Measurements from ENCODE around the gene ELFN1.

ELFN1 gene

GRCh38 chr7:1669954-1670893 is at the start of gene ELFN1:
Gene ELFN1, plus strand, starts transcription at chr7:1670277. Its CDS starts 74,320 bp downstream, at chr7:1744597.
- H3K27me3 Mint-ChIP-seq, result peaks cover 47% of the 10 kb centered on the region

DNA sequence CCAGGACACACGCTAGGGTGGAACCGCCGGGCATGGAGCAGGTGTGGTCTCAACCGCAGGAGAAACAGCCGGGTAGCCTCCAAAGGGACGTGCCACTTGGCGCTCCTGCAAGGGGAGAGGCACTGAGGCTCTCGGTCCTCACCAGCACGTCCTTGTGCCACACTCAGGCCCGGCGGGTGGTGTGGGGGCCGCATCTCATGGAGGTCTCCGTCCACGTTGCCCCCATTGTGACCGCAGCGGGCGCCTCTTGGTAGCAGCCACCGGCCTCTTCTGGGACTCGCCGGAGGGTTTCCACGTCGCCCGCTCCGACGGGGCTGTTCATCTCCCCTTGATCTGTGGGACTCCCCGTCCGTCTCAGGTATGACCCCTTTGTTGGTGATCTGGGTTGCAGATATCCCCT is 49.2 kb upstream of the ELFN1 start:
- DNase-seq, result no peak
- Mint-ChIP-seq H3K27ac (no peak overlapping the region), H3K4me1 (ENCODE audit: low read depth) (no peaks in the 10 kb centered on the region), H3K36me3 (ENCODE audit: low read depth) (no peaks in the 10 kb centered on the region), H3K9me3 (no peaks in the 10 kb centered on the region), H3K4me3 (no peak overlapping the region), H3K27me3 (no peaks in the 10 kb centered on the region)

More at GRCh38 chr7:1669954-1670893, at the start of gene ELFN1:
- peak; percentile 35 for DNase-seq
- no peak within 1 kb of the TSS for H3K27ac Mint-ChIP-seq
- H3K36me3 Mint-ChIP-seq (ENCODE audit: low read depth), result no peaks in the 10 kb centered on the region
- peaks cover 12% of the 10 kb centered on the region for H3K4me1 Mint-ChIP-seq (ENCODE audit: low read depth)
- no peaks in the 10 kb centered on the region for H3K9me3 Mint-ChIP-seq
- no peak within 1 kb of the TSS for H3K4me3 Mint-ChIP-seq

- DNase-seq, result no peak
- Mint-ChIP-seq H3K4me3 (no peak overlapping the region), H3K4me1 (ENCODE audit: low read depth) (no peaks in the 10 kb centered on the region), H3K36me3 (ENCODE audit: low read depth) (no peaks in the 10 kb centered on the region), H3K27ac (no peak overlapping the region), H3K9me3 (no peaks in the 10 kb centered on the region), H3K27me3 (no peaks in the 10 kb centered on the region)
Observed at GRCh38 chr7:1621718-1622117, 48.4 kb upstream of the ELFN1 start.

GRCh38 chr7:1622441-1622840 is 47.6 kb upstream of the ELFN1 start:
- H3K36me3 Mint-ChIP-seq (ENCODE audit: low read depth), result no peaks in the 10 kb centered on the region
- no peaks in the 10 kb centered on the region for H3K9me3 Mint-ChIP-seq
- no peaks in the 10 kb centered on the region for H3K4me1 Mint-ChIP-seq (ENCODE audit: low read depth)
- no peaks in the 10 kb centered on the region for H3K27me3 Mint-ChIP-seq
- no peak overlapping the region for H3K27ac Mint-ChIP-seq
- DNase-seq, result no peak
- H3K4me3 Mint-ChIP-seq, result no peak overlapping the region

GRCh38 chr7:1623810-1624209 is 46.3 kb upstream of the ELFN1 start:
- Mint-ChIP-seq H3K27ac (no peak overlapping the region), H3K27me3 (no peaks in the 10 kb centered on the region), H3K9me3 (no peaks in the 10 kb centered on the region), H3K4me3 (no peak overlapping the region), H3K4me1 (ENCODE audit: low read depth) (no peaks in the 10 kb centered on the region), H3K36me3 (ENCODE audit: low read depth) (no peaks in the 10 kb centered on the region)
- DNase-seq, result no peak

DNA sequence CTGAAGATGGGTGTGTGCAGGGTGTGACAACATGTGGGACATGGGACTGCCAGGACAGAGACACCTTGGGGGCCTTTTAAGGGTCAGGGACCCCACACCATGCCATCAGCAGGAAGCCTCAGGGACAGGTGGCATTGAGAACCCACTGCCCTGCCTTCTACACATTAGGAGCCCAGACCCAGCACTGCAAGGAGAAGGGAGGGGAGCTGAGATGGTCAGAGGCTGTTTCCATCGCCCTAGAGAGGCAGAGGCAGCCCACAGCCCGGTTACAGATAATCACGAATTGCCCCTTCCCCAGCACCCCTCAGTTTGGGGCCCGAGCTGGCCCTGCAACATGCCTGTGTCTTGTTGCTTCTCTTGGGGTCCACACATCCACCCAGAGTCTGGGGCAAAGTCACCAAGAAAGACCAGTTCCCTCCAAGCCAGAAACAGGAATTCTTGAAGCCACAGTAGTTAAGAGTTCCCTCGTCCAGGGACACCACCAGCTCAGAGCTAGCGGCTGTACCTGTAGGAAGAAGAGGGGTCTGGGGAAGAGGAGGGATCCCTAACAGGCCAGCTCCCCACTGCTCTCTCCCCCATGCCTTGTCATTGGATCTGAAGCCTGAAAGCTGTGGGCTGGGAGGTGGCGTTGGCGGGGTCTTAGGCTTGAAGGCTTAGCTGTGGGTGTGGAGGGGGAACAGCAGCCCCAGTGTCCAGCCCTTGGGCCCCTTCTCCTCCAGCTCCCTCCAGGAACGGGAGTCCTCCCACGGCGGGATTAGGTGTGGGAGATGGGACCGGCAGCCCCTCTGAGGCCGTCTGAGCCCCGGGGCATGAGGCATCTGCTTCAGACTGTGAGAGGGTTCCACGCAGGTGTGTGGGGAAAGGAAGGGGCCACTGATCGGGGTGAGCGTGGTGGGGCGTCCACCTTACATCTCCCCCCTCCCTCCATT is 44.8 kb upstream of the ELFN1 start:
- no peak for DNase-seq
- Mint-ChIP-seq H3K4me3 (no peak overlapping the region), H3K27me3 (peaks cover 4% of the 10 kb centered on the region), H3K4me1 (ENCODE audit: low read depth) (no peaks in the 10 kb centered on the region), H3K9me3 (no peaks in the 10 kb centered on the region), H3K27ac (no peak overlapping the region), H3K36me3 (ENCODE audit: low read depth) (no peaks in the 10 kb centered on the region)

GRCh38 chr7:1626769-1627168 is 43.3 kb upstream of the ELFN1 start:
- H3K27ac Mint-ChIP-seq, result no peak overlapping the region
- H3K4me1 Mint-ChIP-seq (ENCODE audit: low read depth), result no peaks in the 10 kb centered on the region
- no peaks in the 10 kb centered on the region for H3K9me3 Mint-ChIP-seq
- H3K27me3 Mint-ChIP-seq, result peaks cover 12% of the 10 kb centered on the region
- no peak for DNase-seq
- H3K4me3 Mint-ChIP-seq, result no peak overlapping the region
- H3K36me3 Mint-ChIP-seq (ENCODE audit: low read depth), result no peaks in the 10 kb centered on the region

- Mint-ChIP-seq H3K9me3 (peaks cover 7% of the 10 kb centered on the region), H3K27me3 (peaks cover 28% of the 10 kb centered on the region)
Observed at GRCh38 chr7:1630700-1631336, 39.3 kb upstream of the ELFN1 start.

DNA sequence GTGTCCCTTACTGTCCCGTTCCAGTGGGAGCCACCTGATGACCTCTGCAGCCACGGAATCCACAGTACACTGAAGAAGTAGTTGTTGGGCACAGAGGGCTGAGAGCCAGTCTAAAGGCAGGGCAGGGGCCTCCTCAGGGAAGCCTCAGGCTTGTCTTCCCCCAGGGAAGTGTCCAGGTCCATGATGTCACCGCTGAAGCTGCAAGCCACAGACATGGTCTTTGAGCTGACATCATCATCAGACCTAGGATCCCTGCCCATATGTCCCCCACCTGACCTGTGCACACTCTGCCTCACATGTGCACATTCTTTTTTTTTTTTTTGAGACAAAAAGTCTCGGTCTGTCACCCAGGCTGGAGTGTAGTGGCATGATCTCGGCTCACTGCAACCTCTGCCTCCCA is 38.4 kb upstream of the ELFN1 start:
- Mint-ChIP-seq H3K9me3 (peaks cover 9% of the 10 kb centered on the region), H3K27ac (no peak overlapping the region), H3K36me3 (ENCODE audit: low read depth) (no peaks in the 10 kb centered on the region), H3K27me3 (peaks cover 28% of the 10 kb centered on the region), H3K4me3 (no peak overlapping the region), H3K4me1 (ENCODE audit: low read depth) (no peaks in the 10 kb centered on the region)
- DNase-seq, result no peak

More at GRCh38 chr7:1630700-1631336, 39.3 kb upstream of the ELFN1 start:
- Mint-ChIP-seq H3K4me1 (ENCODE audit: low read depth) (no peaks in the 10 kb centered on the region), H3K27ac (no peak overlapping the region), H3K36me3 (ENCODE audit: low read depth) (no peaks in the 10 kb centered on the region), H3K4me3 (no peak overlapping the region)
- no peak for DNase-seq

GRCh38 chr7:1632506-1632905 is 37.6 kb upstream of the ELFN1 start:
- no peak for DNase-seq
- no peaks in the 10 kb centered on the region for H3K4me1 Mint-ChIP-seq (ENCODE audit: low read depth)
- H3K36me3 Mint-ChIP-seq (ENCODE audit: low read depth), result no peaks in the 10 kb centered on the region
- H3K9me3 Mint-ChIP-seq, result peaks cover 9% of the 10 kb centered on the region
- no peak overlapping the region for H3K27ac Mint-ChIP-seq
- H3K27me3 Mint-ChIP-seq, result peaks cover 28% of the 10 kb centered on the region
- H3K4me3 Mint-ChIP-seq, result no peak overlapping the region

GRCh38 chr7:1632916-1633785 is 36.9 kb upstream of the ELFN1 start:
- H3K4me1 Mint-ChIP-seq (ENCODE audit: low read depth), result no peaks in the 10 kb centered on the region
- H3K36me3 Mint-ChIP-seq (ENCODE audit: low read depth), result no peaks in the 10 kb centered on the region
- peaks cover 28% of the 10 kb centered on the region for H3K27me3 Mint-ChIP-seq
- H3K4me3 Mint-ChIP-seq, result no peak overlapping the region
- peaks cover 9% of the 10 kb centered on the region for H3K9me3 Mint-ChIP-seq
- no peak for DNase-seq
- H3K27ac Mint-ChIP-seq, result no peak overlapping the region

DNA sequence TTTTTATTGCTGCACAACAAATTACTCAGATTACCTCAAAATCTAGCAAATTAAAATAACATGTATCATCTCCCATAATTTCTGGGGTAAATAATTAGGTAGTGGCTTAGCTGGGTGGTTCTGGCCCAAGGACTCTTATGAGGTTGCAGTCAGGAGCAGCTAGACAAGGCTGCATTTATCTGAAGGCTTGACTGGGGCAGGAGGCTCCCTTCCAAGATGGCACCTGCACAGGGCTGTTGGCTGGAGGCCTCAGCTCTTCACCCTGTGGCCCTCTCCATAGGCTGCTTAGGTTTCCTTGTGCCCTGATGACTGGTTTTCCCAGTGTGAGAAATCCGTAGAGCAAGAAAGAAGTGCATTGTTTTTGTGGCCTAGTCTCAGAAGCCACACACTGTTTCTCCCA is 34.7 kb upstream of the ELFN1 start:
- H3K4me3 Mint-ChIP-seq, result no peak overlapping the region
- no peak overlapping the region for H3K27ac Mint-ChIP-seq
- peaks cover 9% of the 10 kb centered on the region for H3K9me3 Mint-ChIP-seq

GRCh38 chr7:1637155-1637554 is 32.9 kb upstream of the ELFN1 start:
- Mint-ChIP-seq H3K27me3 (peaks cover 15% of the 10 kb centered on the region), H3K27ac (no peak overlapping the region), H3K4me1 (ENCODE audit: low read depth) (no peaks in the 10 kb centered on the region), H3K4me3 (no peak overlapping the region), H3K9me3 (peaks cover 9% of the 10 kb centered on the region), H3K36me3 (ENCODE audit: low read depth) (no peaks in the 10 kb centered on the region)
- no peak for DNase-seq

More for the DNA sequence above, 34.7 kb upstream of the ELFN1 start:
- H3K4me1 Mint-ChIP-seq (ENCODE audit: low read depth), result no peaks in the 10 kb centered on the region
- peaks cover 24% of the 10 kb centered on the region for H3K27me3 Mint-ChIP-seq
- H3K36me3 Mint-ChIP-seq (ENCODE audit: low read depth), result no peaks in the 10 kb centered on the region
- DNase-seq, result no peak

Measured in activated T-cell treated with anti-CD3 and anti-CD28 coated beads, Interleukin-2, amount 50 U/mL, for 24 hours (primary cell).